Measurements from ENCODE around the gene PDE2A.
A peak's percentile ranks its signal among the peaks of the same experiment; 100 is the strongest.

PDE2A gene

GRCh38 chr11:72673943-72674828 is at the start of gene PDE2A:
PDE2A (minus strand) TSS chr11:72674422; CDS start chr11:72674207, 215 bp downstream.
- Histone ChIP-seq H3K36me3 (replicated peaks; ENCODE audit: low read depth, low read length) (no peaks in the 10 kb centered on the region), H4K20me1 (ENCODE audit: insufficient read depth, low read length) (peaks cover 4% of the 10 kb centered on the region; the same call in 1 of the 2 replicates), H3K9me3 (ENCODE audit: insufficient read depth, low read length) (no peaks in the 10 kb centered on the region), H3K4me3 (ENCODE audit: low read length) (no peak within 1 kb of the TSS), H3K4me2 (ENCODE audit: low read length) (no peak within 1 kb of the TSS), H2AFZ (ENCODE audit: low read depth, low read length) (no peak within 1 kb of the TSS), H3K9ac (ENCODE audit: low read length) (no peak within 1 kb of the TSS), H3K27me3 (ENCODE audit: low read depth, low read length) (peaks cover 52% of the 10 kb centered on the region; the same call in 1 of the 2 replicates), H3K79me2 (ENCODE audit: low read length) (no peaks in the 10 kb centered on the region), H3K27ac (ENCODE audit: low read length) (no peak within 1 kb of the TSS), H3K4me1 (ENCODE audit: low read length) (0 out of 2 replicates have a peak, but pooled peaks cover 2% of the 10 kb centered on the region)
- TF ChIP-seq CTCF (IDR thresholded peaks at IDR 0.05; ENCODE audit: low read depth, low read length) (no peak), EZH2phosphoT487 (IDR thresholded peaks at IDR 0.05; ENCODE audit: low read depth) (no peak)

GRCh38 chr11:72723508-72723907 is 49.3 kb upstream of the PDE2A start:
- no peak overlapping the region for H3K4me2 ChIP-seq (ENCODE audit: low read length)
- H2AFZ ChIP-seq (ENCODE audit: low read depth, low read length), result no peak overlapping the region
- H3K4me1 ChIP-seq (ENCODE audit: low read length), result peaks cover 48% of the 10 kb centered on the region
- H3K36me3 ChIP-seq (replicated peaks; ENCODE audit: low read depth, low read length), result peaks cover 23% of the 10 kb centered on the region
- peaks cover 27% of the 10 kb centered on the region for H4K20me1 ChIP-seq (ENCODE audit: insufficient read depth, low read length)
- no peak overlapping the region for H3K4me3 ChIP-seq (ENCODE audit: low read length)
- no peaks in the 10 kb centered on the region for H3K27me3 ChIP-seq (ENCODE audit: low read depth, low read length)
- H3K27ac ChIP-seq (ENCODE audit: low read length), result no peak overlapping the region
- TF ChIP-seq EZH2phosphoT487 (IDR thresholded peaks at IDR 0.05; ENCODE audit: low read depth), result no peak
- no peak for TF ChIP-seq CTCF (IDR thresholded peaks at IDR 0.05; ENCODE audit: low read depth, low read length)
- H3K79me2 ChIP-seq (ENCODE audit: low read length), result peaks cover 50% of the 10 kb centered on the region
- no peaks in the 10 kb centered on the region for H3K9me3 ChIP-seq (ENCODE audit: insufficient read depth, low read length)
- no peak overlapping the region for H3K9ac ChIP-seq (ENCODE audit: low read length)

- Histone ChIP-seq H3K9ac (ENCODE audit: low read length) (peak overlapping the region; percentile 95), H3K4me1 (ENCODE audit: low read length) (peaks cover 50% of the 10 kb centered on the region), H3K27me3 (ENCODE audit: low read depth, low read length) (no peaks in the 10 kb centered on the region), H3K36me3 (replicated peaks; ENCODE audit: low read depth, low read length) (peaks cover 30% of the 10 kb centered on the region), H2AFZ (ENCODE audit: low read depth, low read length) (peak overlapping the region; percentile 99), H3K9me3 (ENCODE audit: insufficient read depth, low read length) (no peaks in the 10 kb centered on the region), H4K20me1 (ENCODE audit: insufficient read depth, low read length) (peaks cover 40% of the 10 kb centered on the region), H3K27ac (ENCODE audit: low read length) (peak overlapping the region; percentile 76), H3K79me2 (ENCODE audit: low read length) (peaks cover 63% of the 10 kb centered on the region), H3K4me3 (ENCODE audit: low read length) (peak overlapping the region; percentile 83), H3K4me2 (ENCODE audit: low read length) (peak overlapping the region; percentile 98)
- TF ChIP-seq CTCF (IDR thresholded peaks at IDR 0.05; ENCODE audit: low read depth, low read length), result no peak
- no peak for TF ChIP-seq EZH2phosphoT487 (IDR thresholded peaks at IDR 0.05; ENCODE audit: low read depth)
Measured at GRCh38 chr11:72722050-72722748, 48.0 kb upstream of the PDE2A start.

- H3K4me1 ChIP-seq (ENCODE audit: low read length), result peaks cover 49% of the 10 kb centered on the region
- peak overlapping the region; percentile 95 for H3K9ac ChIP-seq (ENCODE audit: low read length)
- TF ChIP-seq EZH2phosphoT487 (IDR thresholded peaks at IDR 0.05; ENCODE audit: low read depth), result no peak
- TF ChIP-seq CTCF (IDR thresholded peaks at IDR 0.05; ENCODE audit: low read depth, low read length), result no peak
- H3K27me3 ChIP-seq (ENCODE audit: low read depth, low read length), result no peaks in the 10 kb centered on the region
- peaks cover 46% of the 10 kb centered on the region for H4K20me1 ChIP-seq (ENCODE audit: insufficient read depth, low read length)
- peak overlapping the region; percentile 99 for H2AFZ ChIP-seq (ENCODE audit: low read depth, low read length)
- peak overlapping the region; percentile 83 for H3K4me3 ChIP-seq (ENCODE audit: low read length)
- H3K9me3 ChIP-seq (ENCODE audit: insufficient read depth, low read length), result no peaks in the 10 kb centered on the region
- H3K27ac ChIP-seq (ENCODE audit: low read length), result peak overlapping the region; percentile 76
- H3K4me2 ChIP-seq (ENCODE audit: low read length), result peak overlapping the region; percentile 98
- H3K79me2 ChIP-seq (ENCODE audit: low read length), result peaks cover 69% of the 10 kb centered on the region
- peaks cover 36% of the 10 kb centered on the region for H3K36me3 ChIP-seq (replicated peaks; ENCODE audit: low read depth, low read length)
Measured at GRCh38 chr11:72721689-72722049, 47.4 kb upstream of the PDE2A start.
